Large intestine (tissue), 3 donors: ENCODE measurements around the gene RNF144B. TPM values are rescaled to one million over a fixed set of nuclear protein-coding genes. Genes with fewer than 3 reads are reported as not detected.

ENCODE experiments used
- DNase-seq, 2 donors: peaks; one replicate each; pipeline versions ENCODE4 v3.0.0 to v3.0.0-alpha.2; 2013
- H3K27ac ChIP-seq: one replicate; pipeline ENCODE4 v1.5.1; 2013; ENCODE audit warnings: low read length
- H3K27me3 ChIP-seq: 2 replicates; pipeline ENCODE4 v1.6.1; 2013; ENCODE audit warnings: low read length; ENCODE audit not compliant: control insufficient read depth, insufficient read depth
- H3K36me3 ChIP-seq: 2 replicates; pipeline ENCODE4 v1.6.1; 2013; ENCODE audit warnings: low read length; ENCODE audit not compliant: control insufficient read depth, insufficient read depth
- H3K4me1 ChIP-seq: one replicate; pipeline ENCODE4 v1.6.1; 2013; ENCODE audit warnings: low read length; ENCODE audit not compliant: control insufficient read depth, insufficient read depth
- H3K4me3 ChIP-seq: one replicate; pipeline ENCODE4 v1.5.1; 2013; ENCODE audit warnings: low read length
- H3K9me3 ChIP-seq: one replicate; pipeline ENCODE4 v1.6.1; 2013; ENCODE audit warnings: mild to moderate bottlenecking, low read depth, low read length, moderate library complexity; ENCODE audit not compliant: control insufficient read depth
- WGBS: methylation state at CpG from one replicate; pipeline ENCODE4 v1.1.5; 2013; ENCODE audit warnings: low lambda C conversion rate; ENCODE audit not compliant: insufficient coverage; 5-methylcytosine and 5-hydroxymethylcytosine counted together
- polyA plus RNA-seq: library from polyadenylated mRNA; unstranded; fragments of 120-200 nt; gene quantifications from one replicate; pipeline ENCODE4 v1.2.1, GENCODE V29; 2013

The RNF144B gene
- polyA plus RNA-seq, 1 donor, result 2.0 TPM

DNA sequence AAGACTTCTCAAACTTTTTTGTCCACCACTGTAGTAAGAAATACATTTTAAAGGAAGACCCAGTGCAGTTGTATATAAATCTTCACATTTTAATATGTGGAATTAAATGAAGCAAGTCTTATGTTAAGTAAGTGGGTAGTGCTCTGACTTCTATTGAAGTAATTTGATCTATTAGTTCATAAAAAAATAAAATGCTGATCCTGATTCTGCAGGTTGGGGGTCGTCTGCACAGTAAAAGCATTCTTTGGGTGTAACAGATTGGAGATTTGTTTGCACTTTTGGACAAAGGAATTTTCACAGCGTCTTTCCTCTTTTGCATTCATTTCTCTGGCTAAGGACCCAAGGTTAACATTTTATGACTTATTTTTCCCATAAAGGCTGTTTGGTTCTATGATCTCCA, 106.8 kb downstream of the RNF144B start:
- no peaks in the 10 kb centered on the region for H3K27me3 ChIP-seq
- no peaks in the 10 kb centered on the region for H3K4me1 ChIP-seq
- no CpG with 5 or more reads among the region's 2 CpGs for WGBS
- H3K27ac ChIP-seq, result no peak overlapping the region
- no peaks in the 10 kb centered on the region for H3K9me3 ChIP-seq
- no peak overlapping the region for H3K4me3 ChIP-seq
- DNase-seq, result no peak
- no peaks in the 10 kb centered on the region for H3K36me3 ChIP-seq

DNA sequence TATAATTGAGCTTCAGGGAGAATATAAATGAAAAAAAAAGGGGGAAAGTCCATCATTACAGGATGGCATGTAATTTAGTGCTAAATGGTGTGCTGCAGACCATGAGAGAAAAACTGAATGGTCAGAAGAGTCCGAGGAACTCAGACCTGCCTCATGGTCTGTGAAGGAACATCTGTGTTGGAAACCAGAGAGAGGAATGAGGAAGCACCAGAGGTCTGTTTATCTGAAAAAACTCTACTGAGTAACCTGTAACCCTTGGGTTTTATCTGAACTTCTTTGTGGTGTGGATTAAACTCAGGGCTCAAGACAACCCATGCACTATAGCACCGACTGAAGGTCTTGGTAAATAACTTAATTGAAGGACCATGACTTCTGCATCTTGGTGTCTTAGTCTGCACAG, 108.1 kb downstream of the RNF144B start:
- no CpG with 5 or more reads among the region's 2 CpGs for WGBS
- Histone ChIP-seq H3K4me3 (no peak overlapping the region), H3K36me3 (no peaks in the 10 kb centered on the region), H3K27ac (no peak overlapping the region), H3K27me3 (no peaks in the 10 kb centered on the region), H3K4me1 (no peaks in the 10 kb centered on the region), H3K9me3 (no peaks in the 10 kb centered on the region)
- no peak for DNase-seq

DNA sequence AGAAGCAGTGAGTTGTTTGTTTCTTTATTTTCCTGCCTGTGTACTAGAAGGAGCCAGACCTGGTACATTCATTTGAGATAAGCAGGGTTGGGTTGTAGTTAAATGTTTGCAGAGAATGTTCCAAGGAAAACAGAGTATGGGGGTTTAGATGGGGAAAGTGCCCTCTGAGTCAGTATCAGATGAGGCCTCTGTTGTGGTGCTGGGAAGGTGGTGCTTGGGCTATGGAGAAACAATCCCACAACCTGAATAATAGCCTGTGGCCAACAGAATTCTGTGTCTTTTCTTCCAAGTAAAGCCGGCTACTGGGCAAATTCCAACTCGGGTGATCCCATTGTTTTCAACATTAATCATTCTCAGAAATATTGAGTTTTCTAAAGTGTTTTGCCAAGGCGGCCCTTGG, 109.3 kb downstream of the RNF144B start:
- H3K36me3 ChIP-seq, result no peaks in the 10 kb centered on the region
- no peaks in the 10 kb centered on the region for H3K4me1 ChIP-seq
- no peaks in the 10 kb centered on the region for H3K9me3 ChIP-seq
- DNase-seq, result no peak
- H3K27ac ChIP-seq, result no peak overlapping the region
- no peak overlapping the region for H3K4me3 ChIP-seq
- no peaks in the 10 kb centered on the region for H3K27me3 ChIP-seq
- WGBS, result no CpG with 5 or more reads among the region's 3 CpGs

GRCh38 chr6:18497006-18497405, 109.9 kb downstream of the RNF144B start:
- Histone ChIP-seq H3K36me3 (no peaks in the 10 kb centered on the region), H3K27ac (no peak overlapping the region), H3K4me1 (no peaks in the 10 kb centered on the region), H3K9me3 (no peaks in the 10 kb centered on the region), H3K27me3 (no peaks in the 10 kb centered on the region), H3K4me3 (no peak overlapping the region)
- DNase-seq, result no peak
- WGBS, result no CpG with 5 or more reads among the region's 2 CpGs

GRCh38 chr6:18498408-18498807, 111.3 kb downstream of the RNF144B start:
- Histone ChIP-seq H3K36me3 (no peaks in the 10 kb centered on the region), H3K27ac (no peak overlapping the region), H3K4me1 (no peaks in the 10 kb centered on the region), H3K4me3 (no peak overlapping the region), H3K27me3 (no peaks in the 10 kb centered on the region), H3K9me3 (no peaks in the 10 kb centered on the region)
- no CpG with 5 or more reads among the region's 2 CpGs for WGBS
- no peak for DNase-seq

- Histone ChIP-seq H3K9me3 (no peaks in the 10 kb centered on the region), H3K27me3 (no peaks in the 10 kb centered on the region), H3K4me1 (no peaks in the 10 kb centered on the region), H3K4me3 (no peak overlapping the region), H3K27ac (no peak overlapping the region), H3K36me3 (no peaks in the 10 kb centered on the region)
- no peak for DNase-seq
- no CpG with 5 or more reads among the region's 12 CpGs for WGBS
Measured at GRCh38 chr6:18500921-18501662, 113.9 kb downstream of the RNF144B start.

DNA sequence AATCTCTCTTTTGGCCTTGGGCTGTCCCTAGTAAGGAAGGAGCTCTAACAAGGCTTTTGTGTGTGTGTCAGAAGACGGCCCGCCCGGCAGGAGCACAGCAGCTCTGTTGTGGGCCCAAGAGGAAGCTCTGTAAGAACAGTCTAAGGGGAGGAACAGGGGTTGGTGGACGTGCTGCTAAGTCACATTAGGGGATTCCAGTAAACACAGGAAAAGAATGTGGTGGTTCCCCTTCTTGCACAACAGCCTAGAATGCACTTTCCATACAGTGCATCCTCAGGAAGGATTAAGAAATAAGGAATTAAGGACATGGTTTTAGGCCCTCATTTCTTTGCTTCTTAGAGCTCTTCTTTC, 114.5 kb downstream of the RNF144B start:
- H3K36me3 ChIP-seq, result no peaks in the 10 kb centered on the region
- H3K4me3 ChIP-seq, result no peak overlapping the region
- no peak overlapping the region for H3K27ac ChIP-seq
- peak; percentile 6 to 11 for DNase-seq
- H3K4me1 ChIP-seq, result no peaks in the 10 kb centered on the region
- 20% methylated on average over 1 of the region's 4 CpGs for WGBS
- H3K27me3 ChIP-seq, result peaks cover 4% of the 10 kb centered on the region
- H3K9me3 ChIP-seq, result no peaks in the 10 kb centered on the region

DNA sequence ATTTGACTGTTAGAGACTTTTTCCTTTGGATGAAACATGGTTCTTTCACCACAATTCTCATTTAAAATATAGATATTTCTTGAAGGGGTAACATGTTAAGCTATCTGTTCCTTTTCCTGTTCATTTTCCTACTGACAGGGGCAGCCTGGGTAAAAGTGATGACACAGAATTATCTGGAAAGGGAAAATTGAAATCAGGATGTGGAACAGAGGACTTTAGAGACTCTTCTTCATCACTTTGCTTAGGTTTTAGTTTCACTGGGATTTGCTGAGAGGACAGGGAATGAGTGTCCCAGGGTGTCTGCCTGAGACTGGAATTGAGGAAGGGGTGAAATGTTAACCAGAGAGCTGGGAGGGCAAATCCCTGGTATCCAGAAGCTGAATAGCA, 116.0 kb downstream of the RNF144B start:
- DNase-seq, result no peak
- H3K4me3 ChIP-seq, result no peak overlapping the region
- no peak overlapping the region for H3K27ac ChIP-seq
- no peaks in the 10 kb centered on the region for H3K4me1 ChIP-seq
- no peaks in the 10 kb centered on the region for H3K36me3 ChIP-seq
- H3K9me3 ChIP-seq, result no peaks in the 10 kb centered on the region
- H3K27me3 ChIP-seq, result peaks cover 4% of the 10 kb centered on the region

GRCh38 chr6:18503593-18504231, 116.6 kb downstream of the RNF144B start:
- H3K27me3 ChIP-seq, result peaks cover 4% of the 10 kb centered on the region
- peak overlapping the region; percentile 21 for H3K4me3 ChIP-seq
- H3K36me3 ChIP-seq, result no peaks in the 10 kb centered on the region
- DNase-seq, result peak; percentile 64 to 70
- no peaks in the 10 kb centered on the region for H3K4me1 ChIP-seq
- no peaks in the 10 kb centered on the region for H3K9me3 ChIP-seq
- WGBS, result 60% methylated on average over 1 of the region's 11 CpGs
- no peak overlapping the region for H3K27ac ChIP-seq

- no peaks in the 10 kb centered on the region for H3K9me3 ChIP-seq
- no peak overlapping the region for H3K27ac ChIP-seq
- DNase-seq, result no peak
- H3K27me3 ChIP-seq, result peaks cover 4% of the 10 kb centered on the region
- H3K4me3 ChIP-seq, result peak overlapping the region; percentile 21
- no peaks in the 10 kb centered on the region for H3K36me3 ChIP-seq
- WGBS, result no CpG with 5 or more reads among the region's 2 CpGs
- H3K4me1 ChIP-seq, result no peaks in the 10 kb centered on the region
Measured at GRCh38 chr6:18504232-18504596, 117.1 kb downstream of the RNF144B start.
